ENCODE measurements around the gene ALAD.
"Not testable (repeated sequence)": the region's sequence is repeated elsewhere in the genome, so short reads cannot be mapped to it uniquely, and the experiment has no call there.

Gene ALAD

GRCh38 chr9:113372059-113372458 lies 29.0 kb downstream of the ALAD start:
- no peak for DNase-seq

DNA sequence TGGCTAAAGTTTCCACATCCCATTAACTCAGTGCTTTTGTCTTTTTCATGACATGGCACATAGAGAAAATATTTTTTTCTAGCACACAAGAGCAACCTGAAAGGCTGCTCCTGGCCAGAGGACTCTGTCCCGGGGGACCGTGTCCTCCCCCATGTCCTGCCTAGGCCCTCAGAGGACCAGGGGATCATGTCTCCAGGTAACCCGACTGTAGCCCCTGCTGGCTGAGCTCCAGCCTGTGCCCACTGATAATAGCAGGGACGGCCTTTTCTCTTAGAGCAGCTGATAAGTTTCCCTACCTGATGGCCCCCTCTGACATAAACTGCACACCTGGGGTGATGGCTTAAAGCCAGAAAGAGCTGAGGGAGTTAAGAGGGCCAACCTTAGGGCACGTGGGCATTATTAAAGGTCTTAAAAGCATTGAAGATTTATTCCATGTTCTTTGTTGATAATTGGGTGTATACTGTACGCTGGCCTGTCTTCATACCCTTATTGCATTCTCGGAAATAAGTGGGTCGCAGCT lies 30.2 kb downstream of the ALAD start:
- no peak for DNase-seq

- no peak for DNase-seq
These were observed 31.3 kb downstream of the ALAD start for GRCh38 chr9:113369855-113370140.

GRCh38 chr9:113368982-113369854 lies 31.9 kb downstream of the ALAD start:
- no peak for DNase-seq

GRCh38 chr9:113368348-113368981 lies 32.6 kb downstream of the ALAD start:
- DNase-seq, result no peak

DNA sequence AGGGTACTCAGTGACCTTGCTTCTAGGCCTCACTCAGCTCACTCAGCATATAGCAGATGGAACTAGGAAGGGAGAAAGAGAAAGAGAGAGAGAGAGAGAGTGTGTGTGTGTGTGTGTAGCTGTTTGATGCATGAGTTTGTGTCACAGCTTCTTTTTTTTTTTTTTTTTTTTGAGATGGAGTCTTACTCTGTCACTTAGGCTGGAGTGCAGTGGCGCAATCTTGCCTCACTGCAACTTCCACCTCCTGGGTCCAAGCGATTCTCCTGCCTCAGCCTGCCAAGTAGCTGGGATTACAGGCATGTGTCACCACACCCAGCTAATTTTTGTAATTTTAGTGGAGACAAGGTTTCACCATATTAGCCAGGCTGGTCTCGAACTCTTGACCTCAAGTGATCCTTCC lies 35.4 kb downstream of the ALAD start:
- DNase-seq, result not testable (repeated sequence)

DNA sequence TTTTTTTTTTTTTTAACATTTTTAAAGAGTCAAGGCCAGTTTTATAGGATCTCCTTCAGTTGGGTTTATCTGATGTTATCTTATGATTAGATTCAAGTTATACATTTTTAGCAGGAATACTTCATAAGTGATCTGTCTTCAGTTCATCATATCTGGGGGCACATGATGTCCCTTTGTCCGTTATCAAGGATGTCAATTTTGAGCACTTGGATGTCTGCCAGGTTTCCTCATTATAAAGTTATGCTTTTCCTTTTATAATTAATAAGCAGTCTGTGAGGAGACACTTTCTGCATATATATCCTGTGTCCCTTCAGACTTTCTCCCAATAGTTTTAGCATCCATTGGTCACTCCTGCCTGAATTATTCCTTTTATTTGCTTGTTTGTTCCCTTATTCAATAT lies 36.1 kb downstream of the ALAD start:
- no peak for DNase-seq

DNA sequence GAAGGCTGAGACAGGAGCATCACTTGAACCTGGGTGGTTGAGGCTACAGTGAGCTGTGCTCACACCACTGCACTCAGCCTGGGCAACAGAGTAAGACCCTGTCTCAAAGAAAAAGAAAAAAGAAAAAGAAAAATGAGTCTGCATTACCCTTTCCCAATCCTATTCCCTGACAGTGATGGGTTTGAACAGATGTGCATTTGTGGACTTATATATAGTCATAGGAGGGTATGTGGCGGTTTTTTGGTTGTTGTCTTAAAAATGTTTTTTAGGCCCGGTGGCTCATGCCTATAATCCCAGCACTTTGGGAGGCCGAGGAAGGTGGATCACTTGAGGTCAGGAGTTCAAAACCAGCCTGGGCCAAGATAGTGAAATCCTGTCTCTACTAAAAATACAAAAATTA lies 37.7 kb downstream of the ALAD start:
- no peak for DNase-seq

DNA sequence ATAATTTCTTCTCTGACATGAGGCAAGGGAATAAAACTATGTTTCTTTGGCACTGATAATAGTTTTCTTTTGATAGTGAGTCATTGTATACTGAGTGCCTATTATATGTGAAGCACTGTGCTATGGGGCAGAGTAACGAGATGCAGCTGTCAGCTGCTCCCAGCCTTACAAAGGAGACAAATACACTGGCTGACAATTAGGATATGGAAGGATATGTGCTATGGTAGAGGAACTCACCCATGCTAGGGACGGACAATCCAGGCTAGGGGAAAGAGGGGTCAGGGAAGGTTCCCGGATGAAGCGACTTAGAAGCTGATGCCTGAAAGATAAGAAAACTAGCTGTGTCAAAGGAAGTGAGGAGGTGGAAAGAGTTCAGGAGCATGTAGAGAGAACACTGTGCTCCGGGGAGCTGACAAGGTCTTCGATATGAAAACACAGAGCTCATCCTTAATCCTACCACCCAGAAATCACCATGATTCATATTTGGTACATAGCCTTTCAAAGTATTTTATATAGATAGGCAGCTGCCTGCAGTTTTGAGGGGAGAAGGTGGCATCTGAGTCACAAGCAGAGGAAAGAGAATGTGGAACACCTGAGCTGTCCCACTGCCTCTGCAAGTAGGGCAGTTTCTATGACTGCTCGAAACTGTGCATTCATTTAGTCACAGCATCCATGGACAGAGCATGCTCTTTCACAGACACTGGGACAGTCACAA lies 39.6 kb downstream of the ALAD start:
- no peak for DNase-seq

DNA sequence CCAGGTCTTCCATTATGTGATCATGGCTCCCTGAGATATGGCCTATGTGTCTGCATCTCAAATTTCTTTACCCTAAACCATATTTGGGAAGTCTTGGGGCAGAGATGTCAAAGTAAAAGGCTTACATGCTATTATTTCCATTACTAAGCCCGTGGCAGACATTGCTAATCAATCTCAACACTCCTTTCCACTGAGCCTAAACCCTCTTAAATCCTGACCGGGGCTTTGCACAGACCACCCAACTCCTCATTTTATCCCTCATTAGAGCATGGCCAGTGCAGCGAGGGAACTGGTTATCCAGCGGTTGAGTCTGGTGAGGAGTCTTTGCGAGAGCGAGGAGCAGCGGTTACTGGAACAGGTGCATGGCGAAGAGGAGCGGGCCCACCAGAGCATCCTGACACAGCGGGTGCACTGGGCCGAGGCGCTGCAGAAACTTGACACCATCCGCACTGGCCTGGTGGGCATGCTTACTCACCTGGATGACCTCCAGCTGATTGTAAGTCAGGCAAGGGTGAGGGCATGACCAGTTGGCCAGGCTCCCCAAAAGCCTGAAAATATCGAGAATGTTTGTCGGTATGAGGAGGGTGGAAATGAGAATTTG lies 40.7 kb downstream of the ALAD start:
- DNase-seq, result no peak

- DNase-seq, result no peak
These were observed 41.7 kb downstream of the ALAD start for GRCh38 chr9:113359385-113359784.

DNA sequence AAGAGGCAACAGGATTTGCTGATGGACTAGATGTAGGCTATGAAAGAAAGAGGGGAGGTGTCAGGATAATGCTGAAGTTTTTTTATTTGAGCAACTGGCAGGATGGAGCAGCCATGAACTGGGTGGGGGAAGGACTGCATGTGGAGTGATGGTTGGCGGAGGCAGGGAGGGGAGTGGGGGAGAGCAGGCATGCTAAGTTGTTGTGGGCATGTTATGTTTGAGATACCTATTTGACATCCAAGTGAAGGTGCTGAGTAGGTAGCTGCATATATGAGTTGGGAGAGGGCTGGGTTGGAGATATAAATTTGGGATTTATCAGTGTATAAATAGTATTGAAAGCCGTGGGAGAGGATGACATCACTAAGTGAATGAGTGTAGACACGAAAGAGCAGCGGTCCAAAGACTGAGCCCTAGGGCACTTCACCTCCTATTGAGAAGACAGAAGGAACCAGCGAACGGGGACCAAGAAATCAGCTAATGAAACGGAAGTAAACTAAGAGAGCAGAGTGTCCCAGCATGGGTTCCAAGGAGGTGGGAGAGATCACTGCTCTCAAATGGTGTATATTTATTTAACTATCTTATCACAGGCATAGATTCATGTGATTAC lies 44.3 kb downstream of the ALAD start:
- DNase-seq, result no peak

GRCh38 chr9:113355040-113355596 lies 46.0 kb downstream of the ALAD start:
- no peak for DNase-seq

DNA sequence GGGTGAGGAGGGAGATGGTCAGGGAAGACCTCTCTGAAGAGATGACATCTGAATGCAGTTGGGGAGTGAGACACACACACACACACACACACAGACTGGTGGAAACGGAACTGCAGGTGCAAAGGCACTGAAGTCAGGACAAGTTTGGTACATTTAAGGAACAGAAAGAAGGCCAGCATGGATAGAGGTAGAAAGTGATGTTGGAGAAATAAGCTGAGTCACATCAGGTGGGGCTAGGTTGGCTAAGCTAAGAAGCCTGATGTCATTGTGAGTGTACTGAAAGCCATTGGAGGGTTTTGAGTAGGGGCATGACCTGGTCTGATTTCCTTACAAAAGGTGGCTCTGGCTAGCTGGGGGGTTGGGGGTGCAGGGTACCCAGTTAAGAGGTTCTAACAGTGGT lies 48.7 kb downstream of the ALAD start:
- DNase-seq, result no peak

- DNase-seq, result no peak
These were observed 49.1 kb downstream of the ALAD start for GRCh38 chr9:113352006-113352405.

DNA sequence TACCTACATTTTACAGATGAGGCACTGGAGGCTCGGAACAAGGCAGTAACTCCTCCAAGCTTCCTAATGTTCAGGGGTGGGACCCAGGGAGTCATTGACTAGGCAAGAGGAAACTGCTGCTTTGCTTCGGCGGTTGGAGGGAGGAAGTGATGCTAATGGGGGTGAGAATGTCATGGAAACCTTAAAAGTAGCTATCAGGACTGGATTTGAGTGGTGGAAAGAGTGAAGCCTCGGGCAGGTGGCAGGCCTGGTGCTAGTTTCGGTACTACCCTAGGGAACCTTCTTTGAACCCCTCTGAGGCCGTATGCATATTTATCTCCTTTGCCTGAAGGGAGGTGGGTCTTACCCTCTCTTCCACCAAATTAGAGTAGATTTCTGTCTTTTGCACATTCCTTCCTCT lies 50.1 kb downstream of the ALAD start:
- peak; percentile 25 for DNase-seq

DNA sequence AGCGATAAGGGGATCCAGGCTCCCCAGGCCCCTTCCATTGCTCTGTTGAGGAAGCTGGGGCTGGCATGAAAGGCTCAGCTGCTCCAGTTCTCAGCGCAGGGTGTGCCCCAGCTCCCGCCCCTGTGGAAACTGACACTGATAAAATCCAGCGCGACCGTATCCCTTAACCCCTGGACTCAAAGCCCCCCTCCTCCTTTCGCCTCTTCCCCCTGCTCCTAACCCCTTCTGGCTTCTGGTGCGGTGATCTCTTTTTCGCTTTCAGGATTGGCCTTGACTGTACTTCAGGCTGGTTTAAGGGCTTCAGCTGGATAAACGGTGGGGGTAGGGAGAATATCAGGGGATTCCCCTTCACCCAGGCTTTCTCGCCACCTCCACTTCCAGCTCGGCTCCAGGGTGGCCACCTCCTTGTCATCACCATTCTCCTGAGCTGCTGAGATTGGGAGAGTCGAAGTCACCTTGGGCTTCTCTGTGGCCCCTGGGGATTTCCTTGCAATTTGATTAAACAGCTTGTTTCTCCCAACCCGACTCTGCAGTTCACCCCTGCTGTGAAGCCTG lies 50.9 kb downstream of the ALAD start:
- DNase-seq, result no peak

- peak; percentile 15 for DNase-seq
These were observed 51.5 kb downstream of the ALAD start, which contains the start of gene BSPRY for GRCh38 chr9:113349445-113350094. Gene BSPRY, plus strand, starts transcription at chr9:113349541. Its CDS starts 39 bp downstream, at chr9:113349580.

DNA sequence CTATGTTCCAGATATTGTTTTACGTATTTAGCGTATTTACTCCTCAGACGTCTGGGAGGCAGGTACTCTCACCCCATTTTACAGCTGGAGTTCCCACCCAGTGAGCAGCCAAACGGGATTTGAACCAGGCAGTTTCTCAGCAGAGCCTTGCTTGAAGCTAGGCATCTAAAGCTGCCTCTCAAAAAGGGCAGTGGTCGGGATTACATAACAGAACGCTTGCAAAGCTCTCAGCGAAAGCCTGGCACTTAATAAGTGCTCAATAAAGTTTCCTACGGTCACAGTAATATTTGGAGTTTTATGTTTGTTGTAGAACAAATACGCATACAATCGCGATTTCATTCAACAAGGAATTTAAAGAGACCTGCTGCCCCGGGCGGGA lies 52.0 kb downstream of the ALAD start:
- no peak for DNase-seq

DNA sequence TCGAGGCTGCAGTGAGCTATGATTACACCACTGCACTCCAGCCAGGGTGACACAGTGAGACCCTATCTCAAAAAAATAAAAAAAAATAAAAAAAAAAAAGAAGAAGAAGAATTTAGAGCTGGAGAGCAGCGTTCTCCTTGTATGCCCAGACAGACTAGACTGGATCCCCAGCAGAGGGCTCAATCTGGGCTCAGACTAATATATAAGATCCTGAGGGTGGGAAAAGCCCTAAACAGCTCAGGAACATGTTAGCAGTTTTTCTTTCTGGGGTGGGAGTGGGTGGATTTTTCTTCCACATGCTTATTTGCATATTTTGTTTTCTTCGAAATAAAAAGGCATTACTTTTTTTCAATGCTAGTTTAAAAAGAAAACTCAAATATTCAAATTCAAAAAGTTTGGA lies 52.6 kb downstream of the ALAD start:
- no peak for DNase-seq

DNA sequence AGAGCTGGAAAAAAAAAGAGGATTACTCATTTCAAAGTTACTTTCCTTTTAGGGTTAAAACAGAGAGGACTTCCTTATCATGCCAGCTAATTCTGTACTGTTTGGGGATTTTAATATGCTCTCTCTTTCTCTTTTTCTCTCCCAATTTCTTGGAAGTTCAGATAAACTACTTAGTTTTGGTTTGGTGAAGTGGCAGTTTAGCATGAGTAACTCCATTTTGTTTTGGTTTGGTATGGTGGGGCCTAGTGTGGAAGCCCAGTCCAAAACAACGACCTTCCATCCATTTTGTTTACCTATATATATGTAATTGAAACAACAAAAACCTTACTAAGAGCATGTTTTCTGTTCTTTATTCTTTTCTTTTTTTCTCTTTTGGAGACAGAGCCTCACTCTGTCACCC lies 55.4 kb downstream of the ALAD start:
- no peak for DNase-seq

DNA sequence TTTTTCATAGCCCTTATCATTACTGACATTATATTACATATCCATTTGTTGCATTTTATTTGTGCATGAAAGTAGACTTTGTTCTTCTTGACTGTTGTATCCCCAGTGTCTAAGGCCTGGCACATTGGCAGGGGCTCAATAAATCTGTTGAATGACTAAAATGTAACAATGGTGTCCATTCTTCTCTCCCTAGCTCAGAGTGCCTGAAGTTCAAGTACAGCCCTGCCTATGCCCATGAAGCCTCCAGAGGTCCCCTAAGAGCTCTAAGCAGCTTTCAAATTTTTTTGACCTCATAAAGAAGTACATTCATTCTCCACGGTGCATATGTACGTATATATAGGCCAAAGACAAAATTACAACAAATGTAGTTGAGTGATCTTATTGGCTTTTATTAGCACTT lies 55.9 kb downstream of the ALAD start:
- no peak for DNase-seq
